Mucosa of descending colon (tissue), 3 donors: ENCODE data around the gene PAK4. TPM values are rescaled to one million over a fixed set of nuclear protein-coding genes. Genes with fewer than 3 reads are reported as not detected.
"Not testable (repeated sequence)": the region's sequence is repeated elsewhere in the genome, so short reads cannot be mapped to it uniquely, and the experiment has no call there.

Experiments
- ATAC-seq: fragments of 200-7000 bp; cut with Tn5 transposase; one replicate; pipeline ENCODE4 v1.9.1; 2020; ENCODE audit warnings: mild to moderate bottlenecking, moderate library complexity
- DNase-seq, 3 donors: peaks; one replicate each; pipeline ENCODE4 v3.0.0-alpha.2; 2020
- H3K36me3 ChIP-seq: fragments of 200-600 bp; one replicate; pipeline ENCODE4 v1.8.0; 2021; ENCODE audit warnings: low read depth, mild to moderate bottlenecking
- H3K4me1 ChIP-seq: fragments of 200-600 bp; one replicate; pipeline ENCODE4 v1.8.0; 2021; ENCODE audit warnings: low read depth, mild to moderate bottlenecking
- H3K4me3 ChIP-seq: fragments of 200-600 bp; one replicate; pipeline ENCODE4 v1.8.0; 2021; ENCODE audit warnings: mild to moderate bottlenecking
- H3K9me3 ChIP-seq: fragments of 200-600 bp; one replicate; pipeline ENCODE4 v1.8.0; 2021; ENCODE audit warnings: mild to moderate bottlenecking
- CTCF ChIP-seq: fragments of 200-600 bp; IDR thresholded peaks from one replicate; pipeline ENCODE4 v1.8.0; 2022; ENCODE audit warnings: antibody characterized with exemption, mild to moderate bottlenecking
- intact Hi-C, 2 donors: fragments of 100-400 bp; cut with DNase I in 1 of 2; cut with micrococcal nuclease in 1 of 2; formaldehyde crosslinking; loops; one replicate each; pipeline versions ENCODE4 v1.11.0 to v1.11.1; 2022; cut with DNase I, micrococcal nuclease
- total RNA-seq, 3 donors: library from RNA; stranded (reverse); fragmentation: NEBNext Ultra II Directional in 2 of 3; extraction: Animal tissue kit (Norgen Biotek cat#: 25700) in 2 of 3; gene quantifications; one replicate each; pipeline versions ENCODE4 v1.2.1 to v1.2.4, GENCODE V29; 2021 to 2023
- donor health status: DM: no; HTN: no; CAD: no; lungs with moderate emphysema.
- donor health status: DM: no; HTN: no; CAD: no.
- donor health status: DM: no; HTN: yes; CAD: no.

Gene PAK4
- total RNA-seq, 3 donors from 2014 or later = 54.4 to 116 (median 76.5) TPM

DNA sequence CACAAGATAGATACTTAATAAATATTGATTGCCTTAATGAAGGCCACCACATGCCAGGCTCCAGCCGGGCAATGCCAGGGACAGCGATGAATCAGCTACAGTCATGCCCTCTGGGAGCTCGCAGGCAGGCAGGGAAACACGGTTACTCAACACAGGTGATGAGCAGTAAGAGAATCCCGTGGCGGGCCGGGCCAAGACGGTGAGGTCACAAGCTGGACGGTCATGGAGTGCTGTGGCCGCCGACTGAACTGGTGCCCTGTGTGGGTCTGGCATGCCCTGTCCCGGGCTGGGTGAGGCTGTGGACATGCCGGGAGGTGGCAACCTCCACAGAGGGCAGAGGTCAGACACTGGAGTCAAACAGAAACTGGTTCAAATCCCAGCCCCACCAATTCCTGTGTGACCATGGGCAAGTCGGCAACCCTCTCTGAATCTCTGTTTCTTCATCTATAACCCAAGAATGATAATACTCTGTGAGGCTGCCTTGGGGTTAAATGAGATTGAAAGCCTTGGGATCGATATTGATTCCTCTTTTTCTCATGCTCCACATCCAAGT, 13.2 kb upstream of the PAK4 start:
- Histone ChIP-seq H3K4me3 (no peak overlapping the region), H3K4me1 (no peaks in the 10 kb centered on the region), H3K36me3 (no peaks in the 10 kb centered on the region), H3K9me3 (no peaks in the 10 kb centered on the region)
- no peak for TF ChIP-seq CTCF
- DNase-seq = no peak
- intact Hi-C loops = no loop called here
- ATAC-seq = no peak

- ATAC-seq = no peak
- Histone ChIP-seq H3K4me1 (no peaks in the 10 kb centered on the region), H3K9me3 (no peaks in the 10 kb centered on the region), H3K36me3 (no peaks in the 10 kb centered on the region), H3K4me3 (no peak overlapping the region)
- TF ChIP-seq CTCF = no peak
- DNase-seq = no peak
- intact Hi-C loops = no loop called here
Measured at GRCh38 chr19:39113199-39113598, 12.4 kb upstream of the PAK4 start.

- intact Hi-C loops = no loop called here
- no peaks in the 10 kb centered on the region for H3K36me3 ChIP-seq
- H3K4me1 ChIP-seq = no peaks in the 10 kb centered on the region
- DNase-seq (no peak), ATAC-seq (no peak)
- no peak for TF ChIP-seq CTCF
- H3K9me3 ChIP-seq = no peaks in the 10 kb centered on the region
- H3K4me3 ChIP-seq = no peak overlapping the region
Measured at GRCh38 chr19:39115105-39115847, 10.3 kb upstream of the PAK4 start.

DNA sequence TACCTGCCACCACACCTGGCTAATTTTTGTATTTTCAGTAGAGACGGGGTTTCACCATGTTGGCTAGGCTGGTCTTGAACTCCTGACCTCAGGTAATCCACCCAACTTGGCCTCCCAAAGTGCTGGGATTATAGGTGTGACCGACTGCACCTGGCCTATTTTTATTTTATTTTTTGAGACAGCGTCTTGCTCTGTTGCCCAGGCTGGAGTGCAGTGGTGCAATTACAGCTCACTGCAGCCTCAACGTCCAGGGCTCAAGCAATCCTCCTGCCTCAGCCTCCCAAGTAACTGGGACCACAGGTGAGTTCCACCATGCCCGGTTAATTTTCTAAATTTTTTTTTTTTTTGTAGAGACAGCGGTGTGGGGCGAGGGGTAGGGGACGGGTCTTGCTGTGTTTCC, 8.6 kb upstream of the PAK4 start:
- H3K9me3 ChIP-seq, DNase-seq, ATAC-seq, intact Hi-C loops, H3K36me3 ChIP-seq, H3K4me3 ChIP-seq, H3K4me1 ChIP-seq: not testable (repeated sequence)

- intact Hi-C loops = loop anchor here (5.0 kb wide), 2 partner anchors 67 to 207 kb away; no protein-coding TSS in a partner anchor
- no peak for DNase-seq
- ATAC-seq = no peak
Measured at GRCh38 chr19:39119830-39120229, 5.8 kb upstream of the PAK4 start.

More at GRCh38 chr19:39119830-39120229, 5.8 kb upstream of the PAK4 start:
- Histone ChIP-seq H3K4me1 (peaks cover 9% of the 10 kb centered on the region), H3K4me3 (no peak overlapping the region), H3K36me3 (no peaks in the 10 kb centered on the region), H3K9me3 (no peaks in the 10 kb centered on the region)
- no peak for TF ChIP-seq CTCF
